Tibial nerve (tissue), 4 donors: ENCODE measurements around the gene PERCC1.

ENCODE experiments used
- EP300 ChIP-seq, 2 donors: sonication (generic); formaldehyde crosslinking; IDR thresholded peaks; one replicate each; pipeline ENCODE4 v1.6.1; 2017; ENCODE audit warnings: antibody characterized with exemption in 2 of 2, mild to moderate bottlenecking in 1 of 2
- POLR2A ChIP-seq, 2 donors: fragments of 450-650 bp; IDR thresholded peaks; one replicate each; pipeline ENCODE4 v1.6.1; 2017; ENCODE audit warnings: antibody characterized with exemption in 2 of 2, mild to moderate bottlenecking in 2 of 2, moderate library complexity in 2 of 2
- TF ChIP-seq, protein P1 (sequence below), 5 experiments: fragments of 200-600 bp in 3 of 5; fragments of 450-650 bp in 2 of 5; sonication (generic) in 3 of 5; IDR thresholded peaks; one replicate each; pipeline ENCODE4 v1.5.1; 2016 to 2019; ENCODE audit warnings: antibody characterized with exemption in 5 of 5, mild to moderate bottlenecking in 3 of 5, moderate library complexity in 2 of 5

- TF ChIP-seq, protein P1, sequence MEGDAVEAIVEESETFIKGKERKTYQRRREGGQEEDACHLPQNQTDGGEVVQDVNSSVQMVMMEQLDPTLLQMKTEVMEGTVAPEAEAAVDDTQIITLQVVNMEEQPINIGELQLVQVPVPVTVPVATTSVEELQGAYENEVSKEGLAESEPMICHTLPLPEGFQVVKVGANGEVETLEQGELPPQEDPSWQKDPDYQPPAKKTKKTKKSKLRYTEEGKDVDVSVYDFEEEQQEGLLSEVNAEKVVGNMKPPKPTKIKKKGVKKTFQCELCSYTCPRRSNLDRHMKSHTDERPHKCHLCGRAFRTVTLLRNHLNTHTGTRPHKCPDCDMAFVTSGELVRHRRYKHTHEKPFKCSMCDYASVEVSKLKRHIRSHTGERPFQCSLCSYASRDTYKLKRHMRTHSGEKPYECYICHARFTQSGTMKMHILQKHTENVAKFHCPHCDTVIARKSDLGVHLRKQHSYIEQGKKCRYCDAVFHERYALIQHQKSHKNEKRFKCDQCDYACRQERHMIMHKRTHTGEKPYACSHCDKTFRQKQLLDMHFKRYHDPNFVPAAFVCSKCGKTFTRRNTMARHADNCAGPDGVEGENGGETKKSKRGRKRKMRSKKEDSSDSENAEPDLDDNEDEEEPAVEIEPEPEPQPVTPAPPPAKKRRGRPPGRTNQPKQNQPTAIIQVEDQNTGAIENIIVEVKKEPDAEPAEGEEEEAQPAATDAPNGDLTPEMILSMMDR (IDR thresholded peaks at IDR 0.05), result no peak
- no peak for TF ChIP-seq EP300 (IDR thresholded peaks at IDR 0.05)
- TF ChIP-seq POLR2A (IDR thresholded peaks at IDR 0.05), result no peak
Measured at GRCh38 chr16:1387331-1387730, 43.5 kb upstream of the PERCC1 start.
